SH-SY5Y (cell line): ENCODE measurements around the gene CPA3.

ENCODE experiments used
- GATA2 ChIP-seq: IDR thresholded peaks from 2 replicates; pipeline ENCODE4 v1.6.1; 2011; ENCODE audit warnings: mild to moderate bottlenecking, low read depth, low read length
- GATA3 ChIP-seq: IDR thresholded peaks from 2 replicates; pipeline ENCODE4 v1.6.1; 2011; ENCODE audit warnings: low read depth, mild to moderate bottlenecking, low read length, moderate library complexity

The CPA3 gene

GRCh38 chr3:148845756-148846395 lies 19.2 kb upstream of the CPA3 start:
- TF ChIP-seq GATA3 (no peak), GATA2 (no peak)

GRCh38 chr3:148847351-148847750 lies 17.7 kb upstream of the CPA3 start:
- TF ChIP-seq GATA2 = no peak
- no peak for TF ChIP-seq GATA3

GRCh38 chr3:148848410-148848809 lies 16.7 kb upstream of the CPA3 start:
- TF ChIP-seq GATA2 (no peak), GATA3 (no peak)

- TF ChIP-seq GATA2 = no peak
- TF ChIP-seq GATA3 = no peak
Measured at GRCh38 chr3:148852271-148852992, 12.7 kb upstream of the CPA3 start.

- TF ChIP-seq GATA2 (no peak), GATA3 (no peak)
Measured at GRCh38 chr3:148853076-148853475, 12.0 kb upstream of the CPA3 start.

GRCh38 chr3:148854061-148854460 lies 11.0 kb upstream of the CPA3 start:
- TF ChIP-seq GATA3 (no peak), GATA2 (no peak)

- no peak for TF ChIP-seq GATA2
Measured at GRCh38 chr3:148856384-148856783, 8.7 kb upstream of the CPA3 start.

GRCh38 chr3:148857316-148857715 lies 7.8 kb upstream of the CPA3 start:
- TF ChIP-seq GATA2 (no peak), GATA3 (no peak)

- TF ChIP-seq GATA2 = no peak
- TF ChIP-seq GATA3 = no peak
Measured at GRCh38 chr3:148861277-148861869, 3.7 kb upstream of the CPA3 start.

- no peak for TF ChIP-seq GATA3
- no peak for TF ChIP-seq GATA2
Measured at GRCh38 chr3:148863297-148863696, 1.8 kb upstream of the CPA3 start.

GRCh38 chr3:148863814-148864213 lies 1.3 kb upstream of the CPA3 start:
- no peak for TF ChIP-seq GATA3

- TF ChIP-seq GATA3 = no peak
- TF ChIP-seq GATA2 = no peak
Measured at GRCh38 chr3:148866261-148866660, 1.2 kb downstream of the CPA3 start.

GRCh38 chr3:148873270-148873927 lies 8.3 kb downstream of the CPA3 start:
- TF ChIP-seq GATA3 (no peak), GATA2 (no peak)

GRCh38 chr3:148873977-148874376 lies 8.9 kb downstream of the CPA3 start:
- peak; percentile 76 for TF ChIP-seq GATA2
- peak; percentile 71 for TF ChIP-seq GATA3

- TF ChIP-seq GATA3 (no peak), GATA2 (no peak)
Measured at GRCh38 chr3:148878095-148878494, 13.0 kb downstream of the CPA3 start.
